ENCODE measurements around the gene PKN1.
A peak's percentile ranks its signal among the peaks of the same experiment; 100 is the strongest.
"Not testable (repeated sequence)": the region's sequence is repeated elsewhere in the genome, so short reads cannot be mapped to it uniquely, and the experiment has no call there.

PKN1 gene

DNA sequence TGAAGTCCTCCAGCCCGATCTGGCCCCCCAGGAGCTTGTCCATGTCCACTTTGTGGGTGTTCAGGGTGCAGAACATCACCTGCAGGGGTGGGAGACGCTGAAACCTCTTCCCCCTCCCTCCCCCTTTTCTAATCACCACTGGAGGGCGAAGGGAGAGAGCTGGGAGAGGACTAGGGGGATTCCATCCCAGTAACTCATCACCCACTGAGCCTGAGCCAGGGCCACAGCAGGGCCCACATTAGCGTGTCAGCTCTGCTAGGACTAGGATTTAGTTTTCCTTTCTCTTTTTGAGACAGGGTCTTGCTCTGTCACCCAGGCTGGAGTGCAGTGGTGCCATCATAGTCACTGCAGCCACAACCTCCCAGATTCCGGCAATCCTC lies 47.6 kb downstream of the PKN1 start:
- no peak overlapping the region for H3K4me3 ChIP-seq (ENCODE audit: low read depth, low read length)

DNA sequence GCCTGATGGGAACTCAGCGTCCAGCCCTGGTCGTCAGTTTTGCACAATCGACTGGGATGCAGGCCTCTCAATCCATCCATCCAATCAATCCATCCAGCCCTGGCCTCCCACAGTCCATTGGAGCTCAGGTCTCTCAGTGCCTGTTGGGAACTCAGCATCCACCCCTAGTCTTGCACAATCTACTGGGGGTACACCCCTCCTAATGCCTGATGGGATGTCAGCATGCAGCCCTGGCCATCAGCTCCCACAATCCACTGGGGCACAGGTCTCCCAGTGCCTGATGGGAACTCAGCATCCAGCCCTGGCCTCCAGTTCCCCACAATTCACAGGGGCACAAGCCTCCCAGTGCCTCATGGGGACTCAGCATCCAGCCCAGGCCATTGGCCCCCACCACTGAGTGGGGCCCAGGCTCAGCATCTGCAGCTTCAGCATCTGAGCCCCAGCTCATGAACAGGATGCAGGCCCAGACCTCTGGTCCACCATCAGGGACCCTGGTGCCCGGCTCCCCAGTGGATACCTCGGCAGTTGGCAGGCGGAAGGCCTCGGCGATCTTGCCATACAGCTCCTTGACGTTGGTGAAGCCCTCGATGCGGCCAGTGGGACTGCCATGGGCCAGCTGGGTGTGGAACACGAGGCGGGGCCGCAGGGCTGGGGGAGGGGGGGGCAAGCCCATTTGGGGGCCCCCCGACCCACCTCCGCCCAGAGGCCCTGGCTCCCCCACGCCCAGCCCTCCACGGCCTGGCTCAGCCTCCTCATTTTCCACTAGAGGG lies 49.3 kb downstream of the PKN1 start:
- no peak overlapping the region for H3K4me3 ChIP-seq (ENCODE audit: low read depth, low read length)

DNA sequence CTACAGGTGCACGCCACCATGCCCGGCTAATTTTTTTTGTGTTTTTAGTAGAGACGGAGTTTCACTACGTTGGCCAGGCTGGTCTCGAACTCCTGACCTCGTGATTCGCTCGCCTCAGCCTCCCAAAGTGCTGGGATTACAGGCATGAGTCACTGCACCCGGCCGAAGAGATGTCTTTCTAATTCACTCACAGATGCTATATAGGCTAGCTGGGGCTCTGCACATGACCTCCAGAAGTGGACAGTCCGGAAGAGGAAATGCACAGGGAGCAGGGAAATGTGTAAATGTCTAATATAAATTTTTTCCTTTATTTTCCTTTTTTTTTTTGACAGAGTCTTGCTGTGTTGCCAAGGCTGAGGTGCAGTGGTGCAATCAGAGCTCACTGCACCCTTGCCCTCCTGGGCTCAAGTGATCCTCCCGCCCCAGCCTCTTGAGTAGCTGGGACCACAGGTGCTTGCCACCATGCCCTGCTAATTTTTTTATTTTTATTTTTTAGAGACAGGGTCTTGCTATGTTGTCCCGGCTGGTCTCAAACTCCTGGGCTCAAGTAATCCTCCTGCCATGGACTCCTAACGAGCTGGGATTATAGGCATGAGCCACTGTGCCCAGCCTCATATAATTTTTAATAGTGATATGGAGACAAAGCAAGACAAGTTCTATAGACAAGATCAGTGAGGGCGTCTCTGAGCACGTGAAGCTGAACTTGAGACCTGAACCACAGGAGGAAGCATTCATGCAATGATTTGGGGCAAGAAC lies 54.4 kb downstream of the PKN1 start:
- H3K4me3 ChIP-seq (ENCODE audit: low read depth, low read length) = no peak overlapping the region

DNA sequence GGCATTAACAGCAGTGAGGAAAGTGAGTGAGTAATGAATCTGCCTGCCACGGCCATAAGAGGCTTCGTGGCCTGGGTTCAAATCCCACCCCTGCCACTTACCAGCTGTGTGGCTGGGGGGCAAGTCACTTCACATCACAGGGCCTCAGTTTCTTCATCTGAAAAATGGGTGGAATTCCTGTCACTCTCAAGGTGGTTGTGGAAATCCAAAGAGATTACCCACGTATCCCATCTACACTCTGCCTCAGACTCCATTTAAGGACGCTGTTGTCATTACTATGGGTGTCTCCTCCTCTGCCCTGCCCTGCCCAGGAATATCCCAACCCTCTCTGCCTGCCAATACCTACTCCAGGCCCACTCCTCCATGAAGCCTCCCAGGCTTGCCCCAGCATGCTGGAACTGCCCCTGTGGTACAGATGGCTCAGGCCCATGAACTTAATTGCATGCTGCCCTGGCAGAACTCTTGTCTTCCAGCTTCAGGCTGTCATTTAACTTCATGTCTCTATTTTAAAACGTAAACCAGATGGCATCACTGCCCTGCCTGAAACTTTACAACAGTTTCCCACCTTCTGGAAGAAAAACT lies 59.7 kb downstream of the PKN1 start:
- no peak overlapping the region for H3K4me3 ChIP-seq (ENCODE audit: low read depth, low read length)

DNA sequence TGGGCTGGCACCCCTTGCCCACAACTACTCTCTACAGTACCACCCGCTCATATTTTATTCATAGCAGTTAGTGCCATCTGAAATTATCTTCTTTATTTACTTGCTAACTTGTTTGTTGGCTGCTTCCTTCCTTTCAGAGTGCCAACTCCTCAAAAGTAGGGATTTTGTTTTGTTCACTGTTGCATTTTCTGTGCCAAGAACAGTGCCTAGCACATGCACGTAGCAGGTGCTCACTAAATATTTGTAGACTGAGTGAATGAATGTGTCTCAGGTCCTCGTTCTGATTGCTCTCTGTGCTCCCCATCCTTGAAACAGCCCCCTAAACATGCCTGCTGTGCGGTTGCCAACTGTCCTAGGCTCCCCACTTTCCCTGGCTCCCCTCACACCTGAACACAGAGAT lies 61.3 kb downstream of the PKN1 start:
- no peak overlapping the region for H3K4me3 ChIP-seq (ENCODE audit: low read depth, low read length)

DNA sequence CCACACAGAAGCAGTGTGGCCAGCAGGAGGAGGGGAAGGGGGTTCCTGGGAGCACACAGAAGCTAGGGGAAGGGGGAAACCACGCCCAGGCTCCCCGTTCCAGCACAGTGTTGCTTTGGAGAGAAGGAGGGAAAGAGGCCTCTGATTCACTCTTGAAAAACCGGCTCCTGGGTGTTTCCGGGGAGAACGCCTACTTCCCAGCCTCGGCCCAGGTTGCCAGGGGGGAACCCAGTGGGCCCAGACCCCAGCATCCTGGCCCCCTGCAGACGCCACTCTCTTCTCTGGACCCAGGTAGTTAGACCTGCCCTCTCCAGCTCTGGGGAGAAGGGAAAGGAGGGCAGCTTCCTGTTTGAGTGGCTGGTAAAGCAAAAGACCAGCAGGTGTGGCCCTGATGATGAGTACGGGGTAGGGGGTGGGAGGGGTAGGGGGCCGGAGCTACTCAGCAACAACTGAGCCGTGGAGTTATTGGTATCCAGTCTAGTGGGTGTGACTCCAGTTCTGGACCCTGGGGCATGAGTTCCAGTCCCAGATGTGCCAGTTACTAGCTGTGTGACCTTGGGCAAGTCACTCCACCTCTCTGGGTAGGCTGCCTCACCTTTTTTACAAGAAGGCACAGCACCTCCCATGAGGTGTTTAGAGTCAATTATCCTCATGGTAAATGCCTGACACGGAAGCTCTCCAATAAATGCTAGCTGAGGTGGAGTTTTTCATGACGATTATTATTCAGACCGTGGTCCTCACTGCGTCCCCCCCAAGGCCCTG lies 62.0 kb downstream of the PKN1 start:
- peak overlapping the region; percentile 47 for H3K4me3 ChIP-seq (ENCODE audit: low read depth, low read length)

DNA sequence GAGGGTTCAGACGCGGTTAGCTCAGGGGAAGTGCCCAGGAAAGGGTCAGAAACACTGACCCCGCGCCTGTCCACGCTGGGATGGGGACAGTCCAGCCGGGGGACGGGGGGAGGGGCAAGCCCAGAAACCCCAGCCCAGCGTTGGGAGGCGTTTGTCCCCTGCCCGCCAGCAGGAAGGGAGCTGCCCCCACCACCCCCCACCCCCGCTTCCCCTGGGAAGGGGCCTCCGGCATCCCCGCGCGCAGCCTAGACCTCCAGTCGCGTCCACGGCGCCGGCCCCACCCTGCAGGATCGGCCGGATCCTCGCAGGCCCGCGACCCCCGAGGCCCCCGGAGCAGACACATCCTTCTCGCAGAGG lies 62.5 kb downstream of the PKN1 start:
- H3K4me3 ChIP-seq (ENCODE audit: low read depth, low read length) = peak overlapping the region; percentile 47

DNA sequence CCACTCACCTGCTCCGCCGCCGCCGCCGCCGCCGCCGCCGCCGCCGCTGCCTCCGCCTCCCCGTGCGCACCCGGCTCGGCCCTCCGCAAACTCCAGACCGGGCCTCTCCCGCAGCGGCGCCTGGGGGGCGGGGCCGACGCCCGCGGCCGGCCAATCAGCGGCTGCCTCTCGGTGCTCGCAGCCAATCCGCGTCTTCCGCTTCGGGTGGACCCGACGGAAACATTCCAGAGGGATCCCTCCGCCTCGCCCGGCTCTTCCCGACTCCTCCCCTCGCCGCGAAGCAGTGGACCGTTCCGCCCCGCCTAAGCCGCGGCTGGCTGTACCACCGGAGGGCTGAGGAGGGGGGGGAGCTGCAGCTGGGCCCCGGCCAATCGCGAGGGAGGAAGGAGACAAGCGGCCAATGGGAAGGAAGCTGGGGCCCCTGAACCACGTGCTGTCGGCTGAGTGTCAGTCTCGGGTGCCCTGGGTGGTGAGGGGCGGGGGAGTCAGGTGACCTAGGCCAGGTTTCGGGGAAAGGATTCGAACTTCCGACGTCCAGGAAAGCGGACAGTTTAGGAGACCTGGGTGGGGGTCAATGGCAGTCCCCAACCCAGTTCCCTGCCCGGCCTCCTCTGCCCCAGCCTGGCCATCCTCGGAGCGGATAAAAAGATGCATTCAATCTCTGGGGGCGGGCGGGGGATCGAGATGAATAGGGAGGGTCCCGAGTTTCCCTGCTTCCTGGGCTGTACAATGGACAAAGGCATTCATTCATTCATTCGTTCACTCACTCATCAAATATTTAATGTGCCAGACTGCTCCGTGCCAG lies 63.1 kb downstream of the PKN1 start, which contains the start of gene GIPC1:
Gene GIPC1, minus strand, starts transcription at position 99 of the 805 bp plus-strand sequence. CDS start 13,151 bp downstream, outside the sequence.
- peak within 1 kb of the TSS; percentile 47 for H3K4me3 ChIP-seq (ENCODE audit: low read depth, low read length)

DNA sequence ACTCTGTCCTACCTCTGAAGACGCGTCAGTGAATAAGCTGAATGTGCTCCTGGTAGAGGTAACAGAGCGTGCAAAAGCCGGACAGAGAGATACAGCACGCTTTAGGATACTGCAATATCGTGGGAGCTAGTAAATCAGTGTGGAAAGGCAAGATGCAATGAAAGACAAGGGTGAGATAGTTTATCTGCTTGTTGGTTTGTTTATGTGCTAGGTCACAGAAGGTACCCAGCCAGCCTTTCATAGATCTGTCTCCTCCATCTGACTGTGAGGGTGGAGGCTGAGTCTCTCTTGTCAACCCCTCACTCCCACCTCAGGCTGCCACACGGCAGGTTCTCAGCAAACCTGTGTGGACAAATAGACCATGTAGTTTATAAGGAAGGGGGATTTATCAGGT lies 63.7 kb downstream of the PKN1 start:
- no peak overlapping the region for H3K4me3 ChIP-seq (ENCODE audit: low read depth, low read length)

DNA sequence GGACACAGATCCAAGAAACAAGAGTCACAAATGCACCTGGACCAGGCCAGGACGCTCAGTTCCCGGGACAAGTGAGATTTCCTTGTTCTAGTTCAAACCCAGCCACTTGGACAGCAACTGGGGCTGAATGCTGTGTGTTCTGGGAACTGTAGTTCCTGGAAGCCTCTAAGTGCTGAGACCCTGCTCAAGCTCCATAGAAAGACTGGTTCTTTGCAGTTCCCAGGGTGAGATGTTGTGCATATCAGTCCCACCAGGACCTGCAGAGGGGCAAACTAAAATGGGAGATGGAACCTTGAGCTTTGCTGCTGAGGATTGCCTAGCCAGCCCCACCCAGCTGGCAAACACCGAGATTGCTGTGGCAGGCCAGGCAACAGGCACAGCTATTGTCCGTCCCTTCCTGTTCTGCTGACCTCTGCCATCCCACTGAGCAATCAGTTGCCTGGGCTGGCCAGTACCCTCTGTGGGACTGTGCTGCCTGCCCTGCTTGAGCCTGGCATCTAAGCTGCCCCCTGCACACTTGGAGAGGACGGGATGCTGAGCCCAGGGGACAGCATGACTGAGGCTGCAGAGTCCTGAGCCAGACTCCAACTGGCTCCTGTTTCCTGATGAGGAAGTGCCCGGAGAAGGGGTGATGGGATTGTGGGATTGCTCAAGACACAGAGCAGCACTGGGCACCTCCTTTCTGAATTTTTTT lies 64.3 kb downstream of the PKN1 start:
- peak overlapping the region; percentile 8 for H3K4me3 ChIP-seq (ENCODE audit: low read depth, low read length)

DNA sequence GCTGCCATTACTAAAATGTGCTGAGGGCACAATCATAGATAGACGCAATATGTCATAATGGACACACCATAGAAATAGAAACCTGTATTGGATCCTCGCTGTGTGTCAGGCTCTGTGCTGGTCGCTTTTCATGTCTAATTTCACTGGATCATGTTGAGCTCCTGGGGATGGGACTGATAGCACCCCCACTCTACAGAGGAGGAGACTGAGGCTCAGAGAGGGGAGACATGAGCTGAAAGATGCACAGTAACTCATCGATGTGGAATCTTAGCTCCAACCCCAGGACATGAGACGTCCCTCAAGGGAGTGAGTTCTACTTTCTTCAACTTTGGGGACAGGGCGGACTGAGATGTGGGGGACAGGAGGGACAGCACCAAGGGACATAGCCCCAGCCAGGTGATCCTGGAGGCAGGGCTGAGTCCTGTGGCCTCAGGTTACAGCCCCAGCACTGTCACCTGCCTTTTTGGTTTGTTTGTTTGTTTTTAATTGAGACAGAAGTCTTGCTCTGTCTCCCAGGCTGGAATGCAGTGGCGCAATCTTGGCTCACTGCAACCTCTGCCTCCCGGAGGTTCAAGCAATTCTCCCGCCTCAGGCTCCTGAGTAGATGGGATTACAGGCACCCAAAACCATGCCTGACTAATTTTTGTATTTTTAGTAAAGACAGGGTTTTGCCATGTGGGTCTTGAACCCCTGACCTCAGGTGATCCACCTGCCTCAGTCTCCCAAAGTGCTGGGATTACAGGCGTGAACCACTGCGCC lies 69.4 kb downstream of the PKN1 start:
- no peak overlapping the region for H3K4me3 ChIP-seq (ENCODE audit: low read depth, low read length)

DNA sequence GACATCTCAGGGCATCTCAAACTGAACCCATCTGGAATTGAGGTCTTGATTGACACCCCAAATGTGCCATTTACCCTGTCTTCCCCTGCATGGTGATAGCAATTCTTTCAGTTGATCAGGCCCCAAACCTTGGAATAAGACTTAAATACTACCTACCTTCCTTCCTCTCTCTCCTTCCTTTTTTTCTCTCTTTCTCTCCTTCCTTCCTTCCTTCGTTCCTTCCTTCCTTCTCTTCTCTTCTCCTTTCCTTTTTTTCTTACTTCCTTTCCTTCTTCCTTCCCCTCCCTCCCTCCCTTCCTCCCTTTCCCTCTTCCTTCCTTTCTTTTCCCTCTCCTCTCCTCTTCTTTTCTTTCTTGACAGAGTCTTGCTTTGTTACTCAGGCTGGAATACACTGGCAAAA lies 70.2 kb downstream of the PKN1 start:
- no peak overlapping the region for H3K4me3 ChIP-seq (ENCODE audit: low read depth, low read length)

DNA sequence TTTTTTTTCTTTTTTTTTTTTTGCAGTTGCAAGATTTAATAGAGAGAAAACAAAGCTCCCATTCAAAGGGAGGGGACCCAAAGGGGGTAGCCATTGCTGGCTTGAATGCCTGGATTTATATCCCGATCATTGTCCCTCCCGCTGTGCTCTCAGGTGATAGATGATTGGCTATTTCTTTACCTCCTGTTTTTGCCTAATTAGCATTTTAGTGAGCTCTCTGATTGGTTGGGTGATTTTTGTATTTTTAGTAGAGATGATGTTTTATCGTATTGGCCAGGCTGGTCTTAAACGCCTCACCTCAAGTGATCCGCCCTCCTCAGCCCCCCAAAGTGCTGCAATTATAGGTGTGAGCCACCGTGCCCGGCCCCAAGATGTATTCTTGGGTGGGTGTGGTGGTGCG lies 71.5 kb downstream of the PKN1 start:
- H3K4me3 ChIP-seq (ENCODE audit: low read depth, low read length) = not testable (repeated sequence)

DNA sequence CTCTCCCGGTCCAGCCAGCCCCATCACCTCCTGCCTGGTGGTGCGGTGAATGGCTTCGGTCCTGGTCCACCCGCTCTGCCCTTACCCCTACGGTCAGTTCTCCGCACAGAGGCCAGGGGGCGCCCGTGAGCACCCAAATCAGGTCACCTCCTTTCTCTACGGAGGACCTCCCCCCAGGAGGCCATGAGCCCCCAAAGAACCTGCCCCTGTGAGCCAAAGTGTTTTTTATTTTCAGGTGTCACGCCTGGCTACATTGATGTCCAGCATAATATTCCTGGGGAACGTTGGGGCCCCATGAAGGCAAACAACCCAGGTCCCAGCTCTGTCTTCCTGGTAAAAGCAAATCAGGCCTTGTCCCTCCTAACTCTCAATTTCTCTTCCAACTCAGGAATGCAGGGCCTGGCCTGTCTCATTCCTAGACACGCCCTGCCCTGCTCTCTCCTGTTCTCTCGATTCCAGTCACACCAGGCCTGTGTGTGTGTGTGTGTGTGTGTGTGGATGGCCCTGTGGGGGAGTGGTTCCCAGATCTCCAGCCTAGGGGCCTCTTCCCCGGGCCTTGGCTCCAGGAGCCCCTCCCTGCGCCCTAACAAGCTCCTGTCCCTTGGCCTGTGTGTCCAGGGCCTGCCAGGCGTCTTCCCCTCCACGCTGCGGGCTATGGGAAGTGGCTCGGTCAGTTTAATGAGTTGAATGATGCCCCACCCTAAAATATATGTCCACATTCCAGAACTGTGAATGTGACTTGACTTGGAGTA lies 72.6 kb downstream of the PKN1 start:
- no peak overlapping the region for H3K4me3 ChIP-seq (ENCODE audit: low read depth, low read length)

DNA sequence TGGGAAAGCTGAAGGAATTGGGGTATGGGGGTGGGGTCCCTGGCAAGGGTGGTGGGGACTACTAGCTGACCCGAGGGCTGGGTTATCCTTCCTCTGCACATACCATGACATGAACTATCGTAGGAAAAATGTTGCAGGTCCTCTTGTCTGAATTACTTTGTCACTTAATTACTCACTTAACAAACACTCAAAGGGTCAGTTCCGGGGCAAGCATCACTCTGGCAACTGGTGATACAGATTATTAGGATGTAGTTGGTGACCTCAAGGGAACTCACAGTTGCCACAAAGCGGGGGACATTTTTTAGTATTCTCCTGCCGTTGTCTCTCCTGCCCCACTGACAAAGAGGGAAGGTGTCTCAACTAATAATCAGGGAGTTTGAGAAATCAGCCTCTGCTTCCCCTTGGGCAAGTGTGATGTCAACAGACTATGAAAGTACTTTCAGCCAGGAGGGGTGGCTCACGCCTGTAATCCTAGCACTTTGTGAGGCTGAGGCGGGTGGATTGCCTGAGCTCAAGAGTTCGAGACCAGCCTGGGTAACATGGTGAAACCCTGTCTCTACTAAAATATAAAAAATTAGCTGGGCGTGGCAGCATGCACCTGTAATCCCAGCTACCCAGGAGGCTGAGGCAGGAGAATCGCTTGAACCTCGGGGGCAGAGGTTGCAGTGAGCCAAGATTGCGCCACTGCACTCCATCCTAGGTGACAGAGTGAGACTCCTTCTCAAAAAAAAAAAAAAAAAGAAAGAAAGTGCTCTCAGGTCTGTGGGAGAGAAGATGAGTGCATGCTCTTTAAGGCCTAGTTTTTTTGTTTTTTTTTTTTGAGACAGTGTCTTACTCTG lies 74.8 kb downstream of the PKN1 start:
- no peak overlapping the region for H3K4me3 ChIP-seq (ENCODE audit: low read depth, low read length)

DNA sequence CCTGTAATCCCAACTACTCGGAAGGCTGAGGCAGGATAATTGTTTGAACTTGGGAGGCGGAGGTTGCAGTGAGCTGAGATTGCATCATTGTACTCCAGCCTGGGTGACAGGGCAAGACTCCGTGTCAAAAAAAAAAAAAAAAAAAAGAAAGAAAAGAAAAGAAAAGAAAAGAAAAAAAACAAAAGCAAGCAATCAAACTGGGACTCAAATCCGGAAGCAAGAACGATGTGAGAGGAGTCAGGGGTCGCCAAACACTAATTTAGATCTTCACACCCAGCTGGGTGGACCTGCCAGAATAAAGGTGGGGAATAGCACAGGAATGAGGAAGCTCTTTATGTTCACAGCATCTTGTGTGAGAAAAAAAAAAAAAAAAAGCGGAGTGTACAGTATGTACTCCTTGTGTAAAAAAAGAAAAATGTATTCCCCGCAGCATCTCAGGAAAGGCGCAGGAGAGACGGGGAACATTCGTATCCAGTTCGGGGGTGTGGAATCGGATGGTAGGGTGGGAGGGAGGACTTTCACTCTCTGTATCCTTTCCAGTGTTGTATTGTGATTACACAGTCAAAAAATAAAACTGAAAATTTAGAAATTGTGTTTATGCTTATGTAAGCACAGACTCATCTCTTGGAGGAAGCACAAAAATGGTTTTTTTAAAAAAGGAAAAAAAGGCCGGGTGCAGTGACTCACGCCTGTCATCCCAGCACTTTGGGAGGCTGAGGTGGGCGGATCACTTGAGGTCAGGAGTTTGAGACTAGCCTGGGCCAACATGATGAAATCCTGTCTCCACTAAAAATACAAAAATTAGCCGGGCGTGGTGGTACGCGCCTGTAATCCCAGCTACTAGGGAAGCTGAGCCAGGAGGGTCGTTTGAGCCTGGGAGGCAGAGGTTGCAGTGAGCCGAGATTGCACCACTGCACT lies 77.5 kb downstream of the PKN1 start:
- no peak overlapping the region for H3K4me3 ChIP-seq (ENCODE audit: low read depth, low read length)

DNA sequence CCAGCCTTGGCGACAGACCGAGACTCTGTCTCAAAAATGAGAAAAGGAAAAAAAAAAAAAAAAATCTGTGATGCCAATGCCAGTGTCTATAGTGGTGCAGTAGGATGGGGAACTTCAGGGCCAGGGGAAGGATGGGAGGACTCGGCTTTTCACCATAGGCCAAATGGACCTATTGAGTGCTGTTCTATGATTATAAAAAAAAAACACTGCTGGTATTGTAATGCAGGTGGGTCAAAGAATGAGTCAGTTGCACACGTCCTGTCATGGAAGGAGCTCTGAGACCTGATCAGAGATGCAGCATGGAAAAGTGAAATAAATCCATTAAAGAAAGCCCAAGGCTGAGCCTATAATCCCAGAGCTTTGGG lies 78.1 kb downstream of the PKN1 start:
- no peak overlapping the region for H3K4me3 ChIP-seq (ENCODE audit: low read depth, low read length)
